H1 (cell line): ENCODE results near the gene TOMM6. TPM values are rescaled to one million over a fixed set of nuclear protein-coding genes. Genes with fewer than 3 reads are reported as not detected.

Source experiments
- CTCF ChIA-PET: fragments of 300-600 bp; sonication (Branson Sonifier 250); formaldehyde crosslinking; loops from one replicate; lab custom pipeline; 2021; ENCODE audit not compliant: partially characterized antibody; lab: Charles Lee
- POLR2A ChIA-PET: fragments of 300-600 bp; sonication (Branson Sonifier 250); formaldehyde crosslinking; loops from one replicate; lab custom pipeline; 2021; ENCODE audit warnings: inconsistent platforms; ENCODE audit not compliant: partially characterized antibody; lab: Charles Lee
- DNase-seq, 2 experiments: peaks; one replicate each; pipeline versions ENCODE4 v3.0.0 to v3.0.0-alpha.2; 2010 to 2022; ENCODE audit warnings: low spot score in 2 of 2, low read depth in 1 of 2, mixed read lengths in 1 of 2
- FAIRE-seq: peaks from 2 replicates; lab custom pipeline; 2011; peaks lifted over from hg19 to GRCh38; lab: Jason Lieb, UNC
- H2AFZ ChIP-seq: 2 replicates; pipeline ENCODE4 v1.8.1; 2012; ENCODE audit warnings: low read length, inconsistent platforms
- H2AK5ac ChIP-seq: 2 replicates; pipeline ENCODE4 v1.6.1; 2013; ENCODE audit warnings: low read depth, low read length
- H2BK120ac ChIP-seq: replicated peaks from 2 replicates; pipeline ENCODE3; 2013; ENCODE audit warnings: low read depth, low read length, inconsistent platforms
- H2BK12ac ChIP-seq: 2 replicates; pipeline ENCODE4 v1.6.1; 2013; ENCODE audit warnings: low read depth, low read length
- H2BK15ac ChIP-seq: 2 replicates; pipeline ENCODE4 v1.6.1; 2013; ENCODE audit warnings: low read length
- H2BK20ac ChIP-seq: 2 replicates; pipeline ENCODE4 v1.6.1; 2013; ENCODE audit warnings: low read length
- H2BK5ac ChIP-seq: 2 replicates; pipeline ENCODE4 v1.6.1; 2013; ENCODE audit warnings: low read depth, low read length
- H3K14ac ChIP-seq: 2 replicates; pipeline ENCODE4 v1.6.1; 2013; ENCODE audit warnings: inconsistent platforms; ENCODE audit not compliant: insufficient read length
- H3K18ac ChIP-seq: 2 replicates; pipeline ENCODE4 v1.6.1; 2013; ENCODE audit warnings: low read length; ENCODE audit errors: extremely low read depth
- H3K23ac ChIP-seq: 2 replicates; pipeline ENCODE4 v1.6.1; 2013; ENCODE audit warnings: inconsistent platforms; ENCODE audit not compliant: insufficient read length
- H3K23me2 ChIP-seq: 2 replicates; pipeline ENCODE4 v1.6.1; 2013; ENCODE audit warnings: low read depth, low read length
- H3K27ac ChIP-seq: 2 replicates; pipeline ENCODE4 v1.6.1; 2011; ENCODE audit warnings: low read depth, low read length, inconsistent platforms
- H3K27me3 ChIP-seq, 4 experiments: replicated peaks in 1 of 4; 1 replicate in 1 of 4; 2 replicates in 3 of 4; pipeline versions ENCODE4 v1.6.1 to v1.8.1; 2011 to 2013; ENCODE audit warnings: low read length in 3 of 4, mild to moderate bottlenecking in 3 of 4, inconsistent platforms in 2 of 4, mixed read lengths in 2 of 4, moderate library complexity in 1 of 4; ENCODE audit not compliant: control insufficient read depth in 3 of 4, insufficient read depth in 3 of 4; ENCODE audit errors: extremely low read depth in 1 of 4
- H3K36me3 ChIP-seq, 4 experiments: 2 replicates each; pipeline versions ENCODE4 v1.6.1 to v1.8.1; 2011 to 2013; ENCODE audit warnings: mild to moderate bottlenecking in 4 of 4, low read length in 3 of 4, moderate library complexity in 2 of 4, control low read depth in 1 of 4, inconsistent platforms in 1 of 4; ENCODE audit not compliant: insufficient read depth in 4 of 4, control insufficient read depth in 2 of 4
- H3K4ac ChIP-seq: replicated peaks from 2 replicates; pipeline ENCODE3; 2013; ENCODE audit warnings: low read length, low read depth, mixed read lengths, inconsistent platforms; ENCODE audit not compliant: insufficient read length
- H3K4me1 ChIP-seq, 4 experiments: replicated peaks in 1 of 4; 1 replicate in 1 of 4; 2 replicates in 3 of 4; pipeline versions ENCODE4 v1.6.1 to v1.8.1; 2011 to 2013; ENCODE audit warnings: low read length in 3 of 4, inconsistent platforms in 2 of 4, mixed read lengths in 1 of 4; ENCODE audit not compliant: insufficient read depth in 4 of 4, control insufficient read depth in 3 of 4
- H3K4me2 ChIP-seq, 2 experiments: 2 replicates each; pipeline versions ENCODE4 v1.6.1 to v1.8.1; 2011 to 2013; ENCODE audit warnings: low read depth in 2 of 2, low read length in 2 of 2, control low read depth in 1 of 2, inconsistent platforms in 1 of 2, mild to moderate bottlenecking in 1 of 2; ENCODE audit not compliant: insufficient read depth in 1 of 2
- H3K4me3 ChIP-seq, 4 experiments: fragments of 200-600, 300-600 bp in 1 of 4; sonication (generic), shearing (Covaris generic), sonication (Bioruptor Twin) in 1 of 4; 2 replicates each; pipeline versions ENCODE4 v1.5.1 to v1.8.1; 2011 to 2016; ENCODE audit warnings: low read length in 4 of 4, low read depth in 3 of 4, control low read depth in 2 of 4, inconsistent platforms in 2 of 4, mild to moderate bottlenecking in 2 of 4, mixed read lengths in 1 of 4, moderate library complexity in 1 of 4; ENCODE audit not compliant: insufficient read depth in 2 of 4; ENCODE audit errors: extremely low read depth in 1 of 4
- H3K56ac ChIP-seq: replicated peaks from 2 replicates; pipeline ENCODE3; 2013; ENCODE audit warnings: low read depth, mild to moderate bottlenecking, mixed read lengths, low read length, inconsistent platforms; ENCODE audit not compliant: insufficient read length
- H3K79me1 ChIP-seq: 2 replicates; pipeline ENCODE4 v1.6.1; 2013; ENCODE audit warnings: low read depth, low read length, control low read depth
- H3K79me2 ChIP-seq, 2 experiments: 2 replicates each; pipeline versions ENCODE4 v1.6.1 to v1.8.1; 2012 to 2013; ENCODE audit warnings: low read length in 2 of 2, mild to moderate bottlenecking in 2 of 2, inconsistent platforms in 1 of 2; ENCODE audit not compliant: insufficient read depth in 2 of 2, control insufficient read depth in 1 of 2
- H3K9ac ChIP-seq, 4 experiments: replicated peaks in 1 of 4; 1 replicate in 1 of 4; 2 replicates in 3 of 4; pipeline versions ENCODE4 v1.6.1 to v1.8.1; 2011 to 2013; ENCODE audit warnings: low read depth in 3 of 4, low read length in 3 of 4, control low read depth in 2 of 4, mild to moderate bottlenecking in 2 of 4, moderate library complexity in 2 of 4, inconsistent platforms in 1 of 4; ENCODE audit errors: extremely low read depth in 1 of 4
- H3K9me3 ChIP-seq, 2 experiments: 2 replicates each; pipeline versions ENCODE4 v1.6.1 to v1.8.1; 2012 to 2013; ENCODE audit warnings: mild to moderate bottlenecking in 2 of 2, moderate library complexity in 2 of 2, control low read depth in 1 of 2, inconsistent platforms in 1 of 2, low read depth in 1 of 2, low read length in 1 of 2, mixed read lengths in 1 of 2; ENCODE audit not compliant: insufficient read depth in 2 of 2
- H4K20me1 ChIP-seq, 2 experiments: replicated peaks in 1 of 2; 2 replicates each; pipeline versions ENCODE3 to v1.8.1; 2011 to 2013; ENCODE audit warnings: inconsistent platforms in 2 of 2, low read length in 2 of 2, mild to moderate bottlenecking in 1 of 2; ENCODE audit not compliant: insufficient read depth in 2 of 2, control insufficient read depth in 1 of 2
- H4K5ac ChIP-seq: 2 replicates; pipeline ENCODE4 v1.6.1; 2013; ENCODE audit warnings: low read length, low read depth, mixed read lengths, inconsistent platforms; ENCODE audit not compliant: insufficient read length
- H4K8ac ChIP-seq: 2 replicates; pipeline ENCODE4 v1.8.0; 2013; ENCODE audit warnings: mild to moderate bottlenecking, moderate library complexity, low read length, inconsistent platforms; ENCODE audit not compliant: insufficient read depth; ENCODE audit errors: extremely low read depth
- H4K91ac ChIP-seq: replicated peaks from 2 replicates; pipeline ENCODE3; 2013; ENCODE audit warnings: low read length, mixed read lengths, inconsistent platforms; ENCODE audit not compliant: insufficient read length
- WGBS, 2 experiments: shearing (Covaris generic) in 1 of 2; methylation state at CpG; one replicate each; pipeline versions ENCODE4 v1.1.6 to v1.1.7; 2013 to 2015; ENCODE audit warnings: low lambda C conversion rate in 2 of 2, mixed read lengths in 2 of 2, inconsistent platforms in 1 of 2, low coverage in 1 of 2, missing lambda C conversion rate in 1 of 2; ENCODE audit not compliant: insufficient replicate concordance in 2 of 2, insufficient coverage in 1 of 2, insufficient read length in 1 of 2; ENCODE audit errors: extremely low coverage in 1 of 2, missing lambda C conversion rate in 1 of 2; 5-methylcytosine and 5-hydroxymethylcytosine counted together
- polyA plus RNA-seq, 7 experiments: library from polyadenylated mRNA; depleted of rRNA in 3 of 7; stranded (reverse) in 5 of 7; unstranded in 2 of 7; fragments of >200 nt in 5 of 7; fragments of 200-250 nt in 2 of 7; gene quantifications; 1 replicate in 5 of 7; 2 replicates in 1 of 7; 4 replicates in 1 of 7; pipeline versions ENCODE4 v1.2.1 to v1.2.3, GENCODE V29; 2011 to 2013; ENCODE audit warnings: missing spikeins in 2 of 7, mixed read lengths in 2 of 7
- total RNA-seq: library from RNA; stranded (reverse); fragmentation: NEBNext Ultra II Directional; extraction: Animal tissue kit (Norgen Biotek cat#: 25700); gene quantifications from 2 replicates; pipeline ENCODE4 v1.2.1, GENCODE V29; 2021
- TF ChIP-seq, protein P1 (sequence below): IDR thresholded peaks from 2 replicates; pipeline ENCODE4 v1.6.1; 2012; ENCODE audit warnings: inconsistent platforms

TOMM6 gene
- total and polyA plus RNA-seq, 2 of the 8 experiments (the other 6 are each of a cell fraction or from before 2014, with no cell fraction given) = 228 to 560 TPM

DNA sequence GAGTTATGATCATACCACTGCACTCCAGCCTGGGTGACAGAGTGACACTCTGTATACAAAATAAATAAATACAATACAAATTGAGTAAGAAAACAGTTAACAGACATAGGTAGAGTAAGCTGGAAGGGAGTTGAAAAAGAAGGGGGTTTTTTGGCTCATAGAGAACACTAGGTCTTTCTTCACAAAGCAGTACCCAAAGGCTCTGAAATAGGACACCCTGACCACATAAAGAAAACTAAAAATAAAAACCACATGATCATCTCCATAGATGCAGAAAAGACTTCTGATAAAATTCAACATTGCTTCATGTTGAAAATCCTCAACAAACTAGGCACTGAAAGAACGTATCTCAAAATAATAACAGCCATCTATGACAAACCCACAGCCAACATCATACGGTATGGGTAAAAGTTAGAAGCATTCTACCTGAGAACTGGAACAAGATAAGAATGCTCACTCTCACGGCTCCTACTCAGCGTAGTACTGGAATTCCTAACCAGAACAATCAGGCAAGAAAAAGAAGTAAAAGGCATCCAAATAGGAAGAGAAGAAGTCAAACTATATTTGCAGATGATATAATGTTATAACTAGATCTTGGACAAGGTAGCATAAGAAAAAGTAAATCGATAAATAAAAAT, 48.6 kb downstream of the TOMM6 start:
- no peak overlapping the region for H2BK12ac ChIP-seq
- no peaks in the 10 kb centered on the region for H3K23me2 ChIP-seq
- H3K4me2 ChIP-seq = no peak overlapping the region
- no peak overlapping the region for H3K14ac ChIP-seq
- H3K56ac ChIP-seq = no peak overlapping the region
- no peak overlapping the region for H2BK120ac ChIP-seq
- no peaks in the 10 kb centered on the region for H3K27me3 ChIP-seq
- H3K18ac ChIP-seq = no peak overlapping the region
- WGBS, 2 experiments = 91% methylated on average over 5 of the region's 5 CpGs; no CpG with 5 or more reads in 1 of the 2 experiments
- FAIRE-seq (no peak), DNase-seq (no peak)
- no peak overlapping the region for H2AFZ ChIP-seq
- H3K36me3 ChIP-seq = no peaks in the 10 kb centered on the region
- no peaks in the 10 kb centered on the region for H3K79me1 ChIP-seq
- no peak overlapping the region for H3K9ac ChIP-seq
- no peak overlapping the region for H3K27ac ChIP-seq
- ChIA-PET POLR2A (no interaction called here), CTCF (interaction anchor here (1.1 to 3.1 kb wide), 4 partner anchors 11 to 85 kb away, joined by 3 to 19 read pairs (median 4); partner anchors contain the start of gene MED20)
- H2BK15ac ChIP-seq = no peak overlapping the region
- H2BK5ac ChIP-seq = no peak overlapping the region
- H2BK20ac ChIP-seq = no peak overlapping the region
- H3K4me3 ChIP-seq = no peak overlapping the region
- no peak overlapping the region for H4K91ac ChIP-seq
- H4K20me1 ChIP-seq = peaks cover 0 to 1% of the 10 kb centered on the region in 2 experiments
- H3K4ac ChIP-seq = no peak overlapping the region
- no peak overlapping the region for H2AK5ac ChIP-seq
- H4K8ac ChIP-seq = no peak overlapping the region
- H3K9me3 ChIP-seq = no peaks in the 10 kb centered on the region
- H4K5ac ChIP-seq = no peak overlapping the region
- H3K23ac ChIP-seq = no peak overlapping the region
- TF ChIP-seq, protein P1, sequence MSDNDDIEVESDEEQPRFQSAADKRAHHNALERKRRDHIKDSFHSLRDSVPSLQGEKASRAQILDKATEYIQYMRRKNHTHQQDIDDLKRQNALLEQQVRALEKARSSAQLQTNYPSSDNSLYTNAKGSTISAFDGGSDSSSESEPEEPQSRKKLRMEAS = no peak
- H3K79me2 ChIP-seq = no peaks in the 10 kb centered on the region; a peak in 1 of 4 replicates
- H3K4me1 ChIP-seq = no peaks in the 10 kb centered on the region
